K562 (cell line): ENCODE data around the gene SEMA3F. TPM values are rescaled to one million over a fixed set of nuclear protein-coding genes. Genes with fewer than 3 reads are reported as not detected.

Experiments used
- BRD4 ChIP-seq: fragments of 200-600 bp; sonication (generic); IDR thresholded peaks from 2 replicates; pipeline ENCODE4 v1.6.1; 2017; ENCODE audit warnings: inconsistent platforms
- E2F6 ChIP-seq, 2 experiments: IDR thresholded peaks; 2 replicates each; pipeline ENCODE4 v1.6.1; 2011; ENCODE audit warnings: borderline replicate concordance in 1 of 2, control low read depth in 1 of 2, low read depth in 1 of 2, low read length in 1 of 2, mild to moderate bottlenecking in 1 of 2, mixed read lengths in 1 of 2, moderate library complexity in 1 of 2; ENCODE audit not compliant: insufficient read depth in 1 of 2, insufficient read length in 1 of 2, poor library complexity in 1 of 2, severe bottlenecking in 1 of 2; ENCODE audit errors: extremely low read depth in 1 of 2
- GATAD2A ChIP-seq: fragments of 450-650 bp; IDR thresholded peaks from 2 replicates; pipeline ENCODE4 v1.6.1; 2017
- NCOA6 ChIP-seq: fragments of 450-650 bp; IDR thresholded peaks from 2 replicates; pipeline ENCODE4 v1.6.1; 2017; ENCODE audit warnings: mild to moderate bottlenecking
- PCBP1 ChIP-seq: fragments of 200-400 bp; formaldehyde crosslinking; IDR thresholded peaks from 2 replicates; pipeline ENCODE4 v1.6.1; 2018; ENCODE audit warnings: mild to moderate bottlenecking, low read depth, low read length; ENCODE audit not compliant: poor library complexity, severe bottlenecking
- SRF ChIP-seq, 2 experiments: fragments of 250-450, 450-650 bp in 1 of 2; sonication (Bioruptor Pico) in 1 of 2; sonication (generic) in 1 of 2; formaldehyde crosslinking; IDR thresholded peaks; 2 replicates each; pipeline versions ENCODE4 v1.5.0 to v1.5.1; 2020 to 2022; ENCODE audit warnings: mild to moderate bottlenecking in 1 of 2, missing genetic modification reagents in 1 of 2
- ZBTB17 ChIP-seq: fragments of 450-650 bp; formaldehyde crosslinking; IDR thresholded peaks from 2 replicates; pipeline ENCODE4 v1.4.0; 2020; ENCODE audit warnings: mild to moderate bottlenecking
- ZNF124 ChIP-seq: sonication (generic); formaldehyde crosslinking; IDR thresholded peaks from 2 replicates; pipeline ENCODE4 v1.8.1; 2022; ENCODE audit warnings: missing genetic modification reagents
- ZNF75A ChIP-seq: fragments of 450-650 bp; formaldehyde crosslinking; IDR thresholded peaks from 2 replicates; pipeline ENCODE4 v1.4.0; 2020; ENCODE audit warnings: mild to moderate bottlenecking
- polyA plus RNA-seq, 8 experiments: library from polyadenylated mRNA; depleted of rRNA in 4 of 8; stranded (reverse) in 5 of 8; unstranded in 3 of 8; fragments of >200 nt; fragmentation: Nextera tagmentation in 2 of 8; fragmentation: Illumina TruSeq in 1 of 8; extraction: Ambion mirVana in 2 of 8; extraction: Trizol in 1 of 8; gene quantifications; 2 replicates each; pipeline versions ENCODE4 v1.2.1 to v1.2.3, GENCODE V29; 2011 to 2014; ENCODE audit warnings: inconsistent platforms in 1 of 8, missing spikeins in 1 of 8
- total RNA-seq, 7 experiments: library from RNA; depleted of rRNA in 6 of 7; stranded (reverse); fragments of >200 nt in 6 of 7; fragmentation: Illumina TruSeq in 2 of 7; extraction: Trizol in 2 of 7; gene quantifications; 2 replicates each; pipeline versions ENCODE4 v1.2.1 to v1.2.3, GENCODE V29; 2011 to 2021; ENCODE audit warnings: low replicate concordance in 1 of 7
- TF ChIP-seq, protein P1 (sequence below): fragments of 450-650 bp; IDR thresholded peaks from 2 replicates; pipeline ENCODE4 v1.6.1; 2016; ENCODE audit warnings: antibody characterized with exemption
- TF ChIP-seq, protein P2 (sequence below): fragments of 450-650 bp; IDR thresholded peaks from 2 replicates; pipeline ENCODE4 v1.6.1; 2016; ENCODE audit warnings: mild to moderate bottlenecking, moderate library complexity
- TF ChIP-seq, protein P3 (sequence below): sonication (generic); formaldehyde crosslinking; IDR thresholded peaks from 2 replicates; pipeline ENCODE4 v1.4.0; 2020; ENCODE audit warnings: mild to moderate bottlenecking, missing genetic modification reagents

SEMA3F gene
- total and polyA plus RNA-seq, 9 of the 15 experiments (the other 6 are each of a cell fraction or from before 2014, with no cell fraction given): 0.58 to 3.0 (median 2.0) TPM; not detected in 2

DNA sequence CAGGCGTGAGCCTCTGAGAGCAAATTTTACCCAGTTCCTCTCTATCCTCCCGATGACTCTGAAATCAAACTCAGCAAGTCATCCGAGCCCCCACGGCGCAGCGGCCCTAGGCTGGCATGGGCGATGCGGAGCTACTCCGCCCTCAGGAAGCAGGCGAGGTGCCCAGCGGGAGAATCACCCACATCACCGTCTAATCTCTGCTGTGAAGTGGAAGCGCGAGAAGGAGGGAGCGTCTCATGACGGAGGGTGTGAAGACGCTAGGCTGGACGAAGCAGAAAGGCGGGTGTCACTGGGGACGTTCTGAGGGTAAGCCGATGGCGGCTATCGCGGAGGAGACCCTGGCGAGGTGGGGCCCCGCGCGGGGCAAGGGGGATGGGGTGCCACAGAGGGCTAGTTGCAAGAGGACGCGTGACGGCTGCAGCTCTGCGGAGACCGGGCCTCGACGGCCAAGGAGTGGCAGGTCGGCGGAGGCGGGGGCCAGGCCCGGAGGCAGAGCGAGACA, 71.8 kb downstream of the SEMA3F start (continued):
- TF ChIP-seq, protein P1, sequence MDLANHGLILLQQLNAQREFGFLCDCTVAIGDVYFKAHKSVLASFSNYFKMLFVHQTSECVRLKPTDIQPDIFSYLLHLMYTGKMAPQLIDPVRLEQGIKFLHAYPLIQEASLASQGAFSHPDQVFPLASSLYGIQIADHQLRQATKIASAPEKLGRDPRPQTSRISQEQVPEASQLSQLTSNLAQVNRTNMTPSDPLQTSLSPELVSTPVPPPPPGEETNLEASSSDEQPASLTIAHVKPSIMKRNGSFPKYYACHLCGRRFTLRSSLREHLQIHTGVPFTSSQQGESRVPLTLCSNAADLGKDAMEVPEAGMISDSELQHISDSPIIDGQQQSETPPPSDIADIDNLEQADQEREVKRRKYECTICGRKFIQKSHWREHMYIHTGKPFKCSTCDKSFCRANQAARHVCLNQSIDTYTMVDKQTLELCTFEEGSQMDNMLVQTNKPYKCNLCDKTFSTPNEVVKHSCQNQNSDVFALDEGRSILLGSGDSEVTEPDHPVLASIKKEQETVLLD: peak; percentile 33; the same call in 1 of the 2 replicates
- peak in 1 of 2 experiments; percentile 61 for TF ChIP-seq E2F6 (IDR thresholded peaks at IDR 0.05; ENCODE audit: borderline replicate concordance in 1 of 2, extremely low read depth in 1 of 2, insufficient read depth in 1 of 2, insufficient read length in 1 of 2, low read depth in 1 of 2, low read length in 1 of 2, poor library complexity in 1 of 2, severe bottlenecking in 1 of 2)
- no peak for TF ChIP-seq ZBTB17
- TF ChIP-seq ZNF75A (CRISPR knock-in tag): no peak
- TF ChIP-seq, protein P2, sequence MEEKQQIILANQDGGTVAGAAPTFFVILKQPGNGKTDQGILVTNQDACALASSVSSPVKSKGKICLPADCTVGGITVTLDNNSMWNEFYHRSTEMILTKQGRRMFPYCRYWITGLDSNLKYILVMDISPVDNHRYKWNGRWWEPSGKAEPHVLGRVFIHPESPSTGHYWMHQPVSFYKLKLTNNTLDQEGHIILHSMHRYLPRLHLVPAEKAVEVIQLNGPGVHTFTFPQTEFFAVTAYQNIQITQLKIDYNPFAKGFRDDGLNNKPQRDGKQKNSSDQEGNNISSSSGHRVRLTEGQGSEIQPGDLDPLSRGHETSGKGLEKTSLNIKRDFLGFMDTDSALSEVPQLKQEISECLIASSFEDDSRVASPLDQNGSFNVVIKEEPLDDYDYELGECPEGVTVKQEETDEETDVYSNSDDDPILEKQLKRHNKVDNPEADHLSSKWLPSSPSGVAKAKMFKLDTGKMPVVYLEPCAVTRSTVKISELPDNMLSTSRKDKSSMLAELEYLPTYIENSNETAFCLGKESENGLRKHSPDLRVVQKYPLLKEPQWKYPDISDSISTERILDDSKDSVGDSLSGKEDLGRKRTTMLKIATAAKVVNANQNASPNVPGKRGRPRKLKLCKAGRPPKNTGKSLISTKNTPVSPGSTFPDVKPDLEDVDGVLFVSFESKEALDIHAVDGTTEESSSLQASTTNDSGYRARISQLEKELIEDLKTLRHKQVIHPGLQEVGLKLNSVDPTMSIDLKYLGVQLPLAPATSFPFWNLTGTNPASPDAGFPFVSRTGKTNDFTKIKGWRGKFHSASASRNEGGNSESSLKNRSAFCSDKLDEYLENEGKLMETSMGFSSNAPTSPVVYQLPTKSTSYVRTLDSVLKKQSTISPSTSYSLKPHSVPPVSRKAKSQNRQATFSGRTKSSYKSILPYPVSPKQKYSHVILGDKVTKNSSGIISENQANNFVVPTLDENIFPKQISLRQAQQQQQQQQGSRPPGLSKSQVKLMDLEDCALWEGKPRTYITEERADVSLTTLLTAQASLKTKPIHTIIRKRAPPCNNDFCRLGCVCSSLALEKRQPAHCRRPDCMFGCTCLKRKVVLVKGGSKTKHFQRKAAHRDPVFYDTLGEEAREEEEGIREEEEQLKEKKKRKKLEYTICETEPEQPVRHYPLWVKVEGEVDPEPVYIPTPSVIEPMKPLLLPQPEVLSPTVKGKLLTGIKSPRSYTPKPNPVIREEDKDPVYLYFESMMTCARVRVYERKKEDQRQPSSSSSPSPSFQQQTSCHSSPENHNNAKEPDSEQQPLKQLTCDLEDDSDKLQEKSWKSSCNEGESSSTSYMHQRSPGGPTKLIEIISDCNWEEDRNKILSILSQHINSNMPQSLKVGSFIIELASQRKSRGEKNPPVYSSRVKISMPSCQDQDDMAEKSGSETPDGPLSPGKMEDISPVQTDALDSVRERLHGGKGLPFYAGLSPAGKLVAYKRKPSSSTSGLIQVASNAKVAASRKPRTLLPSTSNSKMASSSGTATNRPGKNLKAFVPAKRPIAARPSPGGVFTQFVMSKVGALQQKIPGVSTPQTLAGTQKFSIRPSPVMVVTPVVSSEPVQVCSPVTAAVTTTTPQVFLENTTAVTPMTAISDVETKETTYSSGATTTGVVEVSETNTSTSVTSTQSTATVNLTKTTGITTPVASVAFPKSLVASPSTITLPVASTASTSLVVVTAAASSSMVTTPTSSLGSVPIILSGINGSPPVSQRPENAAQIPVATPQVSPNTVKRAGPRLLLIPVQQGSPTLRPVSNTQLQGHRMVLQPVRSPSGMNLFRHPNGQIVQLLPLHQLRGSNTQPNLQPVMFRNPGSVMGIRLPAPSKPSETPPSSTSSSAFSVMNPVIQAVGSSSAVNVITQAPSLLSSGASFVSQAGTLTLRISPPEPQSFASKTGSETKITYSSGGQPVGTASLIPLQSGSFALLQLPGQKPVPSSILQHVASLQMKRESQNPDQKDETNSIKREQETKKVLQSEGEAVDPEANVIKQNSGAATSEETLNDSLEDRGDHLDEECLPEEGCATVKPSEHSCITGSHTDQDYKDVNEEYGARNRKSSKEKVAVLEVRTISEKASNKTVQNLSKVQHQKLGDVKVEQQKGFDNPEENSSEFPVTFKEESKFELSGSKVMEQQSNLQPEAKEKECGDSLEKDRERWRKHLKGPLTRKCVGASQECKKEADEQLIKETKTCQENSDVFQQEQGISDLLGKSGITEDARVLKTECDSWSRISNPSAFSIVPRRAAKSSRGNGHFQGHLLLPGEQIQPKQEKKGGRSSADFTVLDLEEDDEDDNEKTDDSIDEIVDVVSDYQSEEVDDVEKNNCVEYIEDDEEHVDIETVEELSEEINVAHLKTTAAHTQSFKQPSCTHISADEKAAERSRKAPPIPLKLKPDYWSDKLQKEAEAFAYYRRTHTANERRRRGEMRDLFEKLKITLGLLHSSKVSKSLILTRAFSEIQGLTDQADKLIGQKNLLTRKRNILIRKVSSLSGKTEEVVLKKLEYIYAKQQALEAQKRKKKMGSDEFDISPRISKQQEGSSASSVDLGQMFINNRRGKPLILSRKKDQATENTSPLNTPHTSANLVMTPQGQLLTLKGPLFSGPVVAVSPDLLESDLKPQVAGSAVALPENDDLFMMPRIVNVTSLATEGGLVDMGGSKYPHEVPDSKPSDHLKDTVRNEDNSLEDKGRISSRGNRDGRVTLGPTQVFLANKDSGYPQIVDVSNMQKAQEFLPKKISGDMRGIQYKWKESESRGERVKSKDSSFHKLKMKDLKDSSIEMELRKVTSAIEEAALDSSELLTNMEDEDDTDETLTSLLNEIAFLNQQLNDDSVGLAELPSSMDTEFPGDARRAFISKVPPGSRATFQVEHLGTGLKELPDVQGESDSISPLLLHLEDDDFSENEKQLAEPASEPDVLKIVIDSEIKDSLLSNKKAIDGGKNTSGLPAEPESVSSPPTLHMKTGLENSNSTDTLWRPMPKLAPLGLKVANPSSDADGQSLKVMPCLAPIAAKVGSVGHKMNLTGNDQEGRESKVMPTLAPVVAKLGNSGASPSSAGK: peak; percentile 79
- TF ChIP-seq BRD4: no peak
- TF ChIP-seq GATAD2A: 0 out of 2 replicates have a peak, but pooled peaks have one; percentile 6
- no peak for TF ChIP-seq SRF (CRISPR knock-in tag; IDR thresholded peaks at IDR 0.05)
- TF ChIP-seq NCOA6: peak; percentile 87
- TF ChIP-seq ZNF124 (CRISPR knock-in tag): no peak
- TF ChIP-seq, protein P3, sequence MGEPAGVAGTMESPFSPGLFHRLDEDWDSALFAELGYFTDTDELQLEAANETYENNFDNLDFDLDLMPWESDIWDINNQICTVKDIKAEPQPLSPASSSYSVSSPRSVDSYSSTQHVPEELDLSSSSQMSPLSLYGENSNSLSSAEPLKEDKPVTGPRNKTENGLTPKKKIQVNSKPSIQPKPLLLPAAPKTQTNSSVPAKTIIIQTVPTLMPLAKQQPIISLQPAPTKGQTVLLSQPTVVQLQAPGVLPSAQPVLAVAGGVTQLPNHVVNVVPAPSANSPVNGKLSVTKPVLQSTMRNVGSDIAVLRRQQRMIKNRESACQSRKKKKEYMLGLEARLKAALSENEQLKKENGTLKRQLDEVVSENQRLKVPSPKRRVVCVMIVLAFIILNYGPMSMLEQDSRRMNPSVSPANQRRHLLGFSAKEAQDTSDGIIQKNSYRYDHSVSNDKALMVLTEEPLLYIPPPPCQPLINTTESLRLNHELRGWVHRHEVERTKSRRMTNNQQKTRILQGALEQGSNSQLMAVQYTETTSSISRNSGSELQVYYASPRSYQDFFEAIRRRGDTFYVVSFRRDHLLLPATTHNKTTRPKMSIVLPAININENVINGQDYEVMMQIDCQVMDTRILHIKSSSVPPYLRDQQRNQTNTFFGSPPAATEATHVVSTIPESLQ: no peak
- no peak for TF ChIP-seq PCBP1
